ENCODE data around the gene BFAR.
"Not testable (repeated sequence)": the region's sequence is repeated elsewhere in the genome, so short reads cannot be mapped to it uniquely, and the experiment has no call there.

Gene BFAR

GRCh38 chr16:14636179-14636950 lies 3.6 kb downstream of the BFAR start:
- DNase-seq = not testable (repeated sequence)

DNA sequence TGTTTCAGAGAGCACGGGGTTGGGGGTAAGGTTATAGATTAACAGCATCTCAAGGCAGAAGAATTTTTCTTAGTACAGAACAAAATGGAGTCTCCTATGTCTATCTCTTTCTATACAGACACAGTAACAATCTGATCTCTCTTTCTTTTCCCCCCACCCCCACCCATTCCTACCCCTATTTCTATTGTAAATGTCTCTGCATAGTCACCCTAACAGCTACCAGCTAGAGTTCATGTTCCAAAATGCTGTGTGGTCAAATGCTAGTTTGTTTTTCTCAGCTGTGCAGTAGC lies 4.1 kb downstream of the BFAR start:
- not testable (repeated sequence) for DNase-seq

DNA sequence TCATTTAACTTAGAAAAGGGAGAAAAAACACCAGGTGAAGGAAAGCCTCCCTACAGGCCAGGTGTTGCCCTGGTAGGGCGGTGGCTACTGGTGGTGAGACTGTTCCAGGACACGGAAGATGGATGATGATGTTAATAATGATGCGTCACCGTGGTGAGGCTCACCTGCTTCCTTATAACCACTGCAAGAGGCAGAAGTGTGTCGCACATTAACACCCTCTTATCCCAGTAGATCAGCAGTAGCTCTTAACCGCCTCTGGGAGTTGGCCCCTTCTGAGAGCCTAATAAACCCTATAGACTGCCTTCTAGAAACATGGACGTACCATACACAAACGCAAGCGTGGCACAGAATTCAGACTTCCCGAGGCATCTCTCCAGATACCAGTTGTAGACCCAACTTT lies 7.8 kb downstream of the BFAR start:
- DNase-seq = no peak

DNA sequence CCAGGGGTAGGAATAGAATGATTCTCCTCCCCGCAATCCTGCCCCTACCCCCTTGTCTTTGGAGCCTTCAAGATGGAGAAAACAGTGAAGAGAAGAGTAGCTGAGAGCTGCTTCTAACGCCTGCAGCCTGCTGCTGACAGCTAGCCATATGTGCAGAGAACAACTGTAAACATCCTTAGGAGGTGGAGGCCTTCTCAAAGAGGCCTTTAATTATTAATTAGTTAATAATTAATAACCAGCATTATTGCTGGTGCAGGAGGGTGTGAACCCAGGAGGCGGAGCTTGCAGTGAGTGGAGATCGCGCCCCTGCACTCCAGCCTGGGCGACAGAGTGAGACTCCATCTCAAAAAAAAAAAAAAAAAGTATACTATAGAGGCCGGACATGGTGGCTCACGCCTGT lies 8.5 kb downstream of the BFAR start:
- no peak for DNase-seq

- no peak for DNase-seq
These were observed 9.2 kb downstream of the BFAR start for GRCh38 chr16:14641926-14642325.

DNA sequence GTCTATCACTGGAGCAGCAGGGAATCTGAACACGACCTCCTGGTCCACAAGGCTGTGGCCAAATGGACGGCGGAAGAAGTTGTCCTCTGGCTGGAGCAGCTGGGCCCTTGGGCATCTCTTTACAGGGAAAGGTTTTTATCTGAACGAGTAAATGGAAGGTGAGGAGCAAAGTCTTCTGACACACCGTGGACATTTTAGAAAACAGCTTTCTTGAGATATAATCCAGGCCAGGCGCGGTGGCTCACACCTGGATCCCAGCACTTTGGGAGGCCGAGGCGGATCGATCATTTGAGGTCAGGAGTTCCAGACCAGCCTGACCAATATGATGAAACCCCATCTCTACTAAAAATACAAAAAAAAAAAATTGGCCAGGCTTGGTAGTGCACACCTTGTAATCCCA lies 17.1 kb downstream of the BFAR start:
- DNase-seq = no peak

DNA sequence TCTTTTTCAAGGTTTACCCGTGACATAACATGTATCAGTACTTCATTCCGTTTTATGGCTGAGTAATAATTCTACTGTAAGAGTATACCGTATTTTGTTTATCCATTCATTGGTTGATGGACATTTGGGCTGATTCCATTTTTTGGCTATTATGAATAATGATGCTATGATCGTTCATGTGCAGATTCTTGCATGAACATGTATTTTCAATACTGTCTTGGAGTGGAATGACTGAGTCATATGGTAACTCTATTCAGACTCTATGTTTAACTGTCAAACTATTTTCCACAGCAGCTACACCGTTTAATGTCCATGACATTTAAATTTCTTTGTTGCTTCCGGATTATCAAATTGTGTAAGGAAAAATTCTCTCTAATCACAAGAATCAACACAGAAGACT lies 17.9 kb downstream of the BFAR start:
- DNase-seq = no peak

DNA sequence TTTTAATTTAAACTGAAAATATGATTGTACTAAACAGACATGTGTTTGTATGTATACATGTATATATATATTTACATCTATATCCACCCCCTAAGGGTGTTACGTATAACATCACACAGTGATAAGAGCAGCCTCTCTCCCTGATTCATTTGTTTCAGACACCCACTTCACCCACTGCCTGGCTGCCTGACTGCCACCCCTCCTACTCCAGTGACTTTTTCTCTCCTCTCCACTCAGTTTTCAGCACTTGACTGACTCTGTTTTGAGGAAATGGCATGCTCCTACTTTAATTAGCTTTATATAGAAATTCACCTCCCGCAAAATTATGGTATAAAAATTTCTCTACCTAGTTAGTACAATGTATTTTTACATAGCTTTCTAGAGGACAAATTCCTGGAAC lies 20.0 kb downstream of the BFAR start:
- DNase-seq = no peak

- DNase-seq = no peak
These were observed 25.3 kb downstream of the BFAR start for GRCh38 chr16:14658063-14658462.

- no peak for DNase-seq
These were observed 34.9 kb downstream of the BFAR start for GRCh38 chr16:14667347-14668266.

DNA sequence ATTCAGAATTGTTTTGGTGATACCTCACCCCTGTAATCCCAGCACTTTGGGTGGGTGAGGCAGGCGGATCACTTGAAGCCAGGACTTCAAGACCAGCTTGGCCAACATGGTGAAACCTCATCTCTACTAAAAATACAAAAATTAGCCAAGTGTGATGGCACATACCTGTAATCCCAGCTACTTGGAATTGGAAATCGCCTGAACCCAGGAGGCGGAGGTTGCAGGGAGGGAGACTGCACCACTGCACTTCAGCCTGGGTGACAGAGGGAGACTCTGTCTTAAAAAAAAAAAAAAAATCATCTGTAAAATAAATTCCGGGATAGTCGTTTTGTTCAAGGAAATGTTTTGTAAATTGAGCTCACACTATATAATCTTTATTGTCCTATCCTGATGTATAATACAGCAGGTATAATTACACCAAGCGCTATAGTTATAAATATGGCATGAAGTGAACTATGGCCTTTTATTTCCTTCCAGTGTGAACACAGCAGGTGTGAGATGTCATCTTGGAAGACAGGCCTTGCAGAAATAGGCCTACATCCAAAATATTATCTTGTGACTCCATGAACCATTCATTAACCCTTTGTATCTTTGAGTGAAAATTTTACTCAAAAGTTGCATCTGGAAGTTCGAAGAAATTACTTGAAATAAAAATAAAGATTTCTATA lies 35.9 kb downstream of the BFAR start:
- DNase-seq = no peak

DNA sequence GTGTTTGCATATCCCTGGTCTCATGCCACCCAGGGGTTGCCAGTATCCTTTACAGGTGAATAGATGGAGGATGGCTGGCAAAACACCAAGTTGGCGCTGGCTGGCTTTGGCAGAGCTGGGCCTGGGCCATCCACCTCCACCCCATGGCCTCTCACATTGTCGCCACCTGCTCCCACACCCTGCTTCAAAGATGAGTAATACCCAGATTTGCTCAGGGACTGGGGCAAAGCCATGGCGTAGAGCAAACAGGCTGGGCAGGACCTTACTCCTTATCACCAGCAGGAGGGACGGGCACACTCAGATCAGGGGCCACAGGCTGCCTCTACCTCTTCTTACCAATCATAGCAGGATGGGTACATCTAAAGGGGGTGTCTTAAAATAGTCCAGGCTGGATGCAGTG lies 37.0 kb downstream of the BFAR start:
- no peak for DNase-seq

DNA sequence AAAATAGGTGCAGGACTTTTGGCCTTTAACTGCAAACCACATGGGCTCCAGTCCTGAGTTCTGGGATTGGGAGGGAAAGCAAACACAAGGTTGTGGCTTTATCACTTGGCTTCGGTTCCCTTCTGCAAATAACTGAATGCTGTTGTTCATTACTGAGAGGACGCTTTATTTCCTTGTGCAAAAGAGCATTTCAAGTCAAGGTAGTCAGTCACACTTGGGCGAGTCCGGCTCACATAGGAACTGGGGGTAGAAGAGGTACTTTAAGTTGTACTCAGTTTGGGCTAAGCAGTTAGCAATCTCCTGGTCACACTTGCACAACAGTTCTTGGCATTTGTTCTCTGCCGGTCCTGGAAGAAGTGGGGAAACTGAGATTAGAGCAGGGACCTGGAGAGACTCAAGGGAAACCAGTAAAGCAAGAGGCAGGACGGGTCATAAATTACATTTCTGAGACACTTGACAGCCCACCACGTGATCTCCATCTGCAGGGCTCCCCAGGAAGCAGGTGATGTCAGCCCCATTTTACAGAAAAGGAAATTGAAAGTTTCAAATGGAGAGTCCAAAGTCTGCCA lies 39.7 kb downstream of the BFAR start:
- no peak for DNase-seq

DNA sequence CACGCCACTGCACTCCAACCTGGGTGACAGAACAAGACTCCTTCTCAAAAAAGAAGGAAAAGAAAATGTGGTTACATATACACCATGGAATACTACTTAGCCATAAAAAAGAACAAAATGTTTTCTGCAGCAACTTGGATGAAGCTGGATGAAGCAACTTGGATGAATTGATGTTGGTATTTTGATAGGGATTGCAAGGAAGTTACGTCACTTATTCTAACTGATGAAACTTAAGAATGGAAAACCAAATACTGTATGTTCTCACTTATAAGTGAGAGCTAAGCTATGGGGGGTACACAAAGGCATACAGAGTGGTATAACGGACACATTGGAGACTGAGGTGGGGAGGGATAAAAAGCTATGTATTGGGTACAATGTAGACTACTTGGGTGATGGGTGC lies 43.9 kb downstream of the BFAR start:
- DNase-seq = no peak

- DNase-seq = no peak
These were observed 44.9 kb downstream of the BFAR start for GRCh38 chr16:14677627-14678026.

DNA sequence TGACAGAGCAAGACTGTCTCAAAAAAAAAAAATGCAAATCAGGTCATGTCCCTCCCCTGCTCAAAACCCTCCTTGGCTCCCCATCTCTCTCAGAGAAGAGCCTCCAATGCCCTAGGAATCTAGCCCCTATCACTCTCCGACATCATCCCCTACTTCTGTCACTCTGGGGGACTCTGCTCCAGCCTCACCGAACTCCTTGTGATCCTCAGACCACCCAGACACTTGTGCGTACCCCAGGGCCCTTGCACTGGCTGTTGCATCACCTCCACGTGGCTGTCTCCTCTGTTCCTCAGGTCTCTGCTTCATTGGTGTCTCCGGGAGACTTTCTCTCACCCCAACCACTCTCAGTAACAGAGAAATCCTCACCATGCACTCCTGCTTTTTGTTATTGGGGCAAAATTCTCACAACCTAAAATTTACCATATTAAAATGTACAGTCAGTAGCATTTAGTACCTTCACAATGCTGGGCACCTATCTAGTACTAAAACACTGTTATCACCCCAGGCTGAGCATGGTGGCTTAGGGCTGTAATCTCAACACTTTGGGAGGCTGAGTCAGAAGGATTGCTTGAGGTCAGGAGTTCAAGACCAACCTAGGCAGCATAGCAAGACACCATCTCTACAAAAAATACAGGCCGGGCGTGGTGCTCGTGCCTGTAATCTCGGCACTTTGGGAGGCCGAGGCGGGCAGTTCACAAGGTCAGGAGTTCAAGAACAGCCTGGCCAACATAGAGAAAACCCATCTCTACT lies 46.2 kb downstream of the BFAR start:
- no peak for DNase-seq

GRCh38 chr16:14680396-14680795 lies 47.6 kb downstream of the BFAR start:
- not testable (repeated sequence) for DNase-seq

- DNase-seq = no peak
These were observed 48.4 kb downstream of the BFAR start for GRCh38 chr16:14681115-14681514.

GRCh38 chr16:14682121-14682520 lies 49.4 kb downstream of the BFAR start:
- DNase-seq = no peak

GRCh38 chr16:14685870-14686793 lies 53.4 kb downstream of the BFAR start:
- DNase-seq = not testable (repeated sequence)

GRCh38 chr16:14694129-14694528 lies 61.4 kb downstream of the BFAR start, which contains the start of gene PLA2G10:
TSS of gene PLA2G10 (minus strand) at chr16:14694308. CDS start at chr16:14694229, 79 bp downstream.
- not testable (repeated sequence) for DNase-seq
